Lung (tissue), 13 donors: ENCODE results near the gene TCTN1. TPM values are rescaled to one million over a fixed set of nuclear protein-coding genes. Genes with fewer than 3 reads are reported as not detected.

Source experiments
- ATAC-seq: fragments of 200-7000 bp; cut with Tn5 transposase; one replicate; pipeline ENCODE4 v1.9.1; 2020; ENCODE audit warnings: moderate number of reproducible peaks; ENCODE audit not compliant: insufficient read depth, low FRiP score
- DNase-seq, 3 donors: peaks; one replicate each; pipeline ENCODE4 v3.0.0-alpha.2; 2013 to 2017
- H3K27ac ChIP-seq, 2 donors: one replicate each; pipeline ENCODE4 v1.5.1; 2013; ENCODE audit warnings: mild to moderate bottlenecking in 2 of 2, moderate library complexity in 2 of 2, control low read depth in 1 of 2, inconsistent platforms in 1 of 2, low read depth in 1 of 2, low read length in 1 of 2
- H3K27me3 ChIP-seq, 3 donors: one replicate each; pipeline ENCODE4 v1.5.1; 2013; ENCODE audit warnings: low read length in 2 of 3; ENCODE audit not compliant: control insufficient read depth in 3 of 3, insufficient read depth in 3 of 3
- H3K36me3 ChIP-seq, 4 donors: one replicate each; pipeline ENCODE4 v1.5.1; 2013; ENCODE audit warnings: low read length in 4 of 4, mild to moderate bottlenecking in 1 of 4, moderate library complexity in 1 of 4; ENCODE audit not compliant: control insufficient read depth in 4 of 4, insufficient read depth in 4 of 4
- H3K4me1 ChIP-seq, 5 donors: one replicate each; pipeline ENCODE4 v1.5.1; 2013; ENCODE audit warnings: low read length in 5 of 5, mild to moderate bottlenecking in 2 of 5, moderate library complexity in 1 of 5; ENCODE audit not compliant: control insufficient read depth in 5 of 5, insufficient read depth in 5 of 5
- H3K4me3 ChIP-seq: one replicate; pipeline ENCODE4 v1.5.1; 2013; ENCODE audit warnings: mild to moderate bottlenecking, control low read depth, moderate library complexity
- H3K9ac ChIP-seq, 2 donors: one replicate each; pipeline ENCODE4 v1.5.1; 2013; ENCODE audit warnings: low read length in 2 of 2, control low read depth in 1 of 2; ENCODE audit not compliant: insufficient read depth in 1 of 2
- H3K9me3 ChIP-seq, 4 donors: one replicate each; pipeline ENCODE4 v1.5.1; 2013; ENCODE audit warnings: low read length in 3 of 4, mild to moderate bottlenecking in 1 of 4, moderate library complexity in 1 of 4; ENCODE audit not compliant: control insufficient read depth in 4 of 4, insufficient read depth in 3 of 4
- WGBS, 2 donors: extraction: QIAGEN DNeasy Blood & Tissue Kit; methylation state at CpG; one replicate each; pipeline ENCODE4 v1.1.7; 2013; 5-methylcytosine and 5-hydroxymethylcytosine counted together
- polyA plus RNA-seq, 2 donors: library from polyadenylated mRNA; stranded (reverse); fragments of 200-250 nt; gene quantifications; one replicate each; pipeline ENCODE4 v1.2.1, GENCODE V29; 2013
- small RNA-seq: library from RNA; depleted of rRNA; stranded (forward); fragments of <200 nt; gene quantifications from one replicate; pipeline ENCODE3, GENCODE V24; 2014; ENCODE audit warnings: low replicate concordance
- total RNA-seq, 2 donors: library from RNA; depleted of rRNA in 1 of 2; stranded (reverse); fragments of >200 nt in 1 of 2; gene quantifications; one replicate each; pipeline ENCODE4 v1.2.1, GENCODE V29; 2014 to 2021
- TF ChIP-seq, protein P1 (sequence below): IDR thresholded peaks from 2 replicates; pipeline ENCODE4 v1.5.1; 2012; ENCODE audit warnings: mild to moderate bottlenecking; ENCODE audit errors: control extremely low read depth, extremely low read depth
- donor health status: control.
- donor health status: control.
- donor health status: Bipolar disorder and iron deficiency.
- donor health status: healthy.
- donor health status: DM: yes; HTN: yes; CAD: no.

The TCTN1 gene
- total and polyA plus RNA-seq, 4 donors = 22.0 to 79.2 (median 44.2) TPM

DNA sequence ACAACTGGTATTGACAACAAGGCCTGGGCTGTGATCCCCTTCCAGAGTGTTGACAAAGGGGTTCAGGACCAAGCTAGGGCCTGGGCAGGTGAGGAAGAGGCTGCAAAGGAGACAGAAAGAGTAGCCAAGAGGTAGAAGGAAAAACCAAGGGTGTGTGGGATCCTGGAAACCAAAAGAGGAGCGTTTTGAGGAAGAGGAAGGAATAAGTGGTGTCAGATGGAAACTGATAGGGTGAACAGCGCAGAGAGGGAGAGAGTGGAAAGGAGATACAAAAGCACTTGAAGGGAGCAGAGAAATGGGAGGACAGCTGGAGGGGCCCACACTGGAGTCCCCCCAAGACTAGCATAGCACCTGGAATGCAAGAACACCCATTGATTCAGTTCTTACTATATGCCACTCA lies 83.3 kb downstream of the TCTN1 start:
- H3K27ac ChIP-seq = no peak overlapping the region
- H3K4me1 ChIP-seq = peaks cover 0 to 30% (median 6%) of the 10 kb centered on the region in 5 donors
- H3K4me3 ChIP-seq = no peak overlapping the region
- no peak overlapping the region for H3K9ac ChIP-seq
- no peaks in the 10 kb centered on the region for H3K36me3 ChIP-seq
- H3K27me3 ChIP-seq = no peaks in the 10 kb centered on the region
- TF ChIP-seq, protein P1, sequence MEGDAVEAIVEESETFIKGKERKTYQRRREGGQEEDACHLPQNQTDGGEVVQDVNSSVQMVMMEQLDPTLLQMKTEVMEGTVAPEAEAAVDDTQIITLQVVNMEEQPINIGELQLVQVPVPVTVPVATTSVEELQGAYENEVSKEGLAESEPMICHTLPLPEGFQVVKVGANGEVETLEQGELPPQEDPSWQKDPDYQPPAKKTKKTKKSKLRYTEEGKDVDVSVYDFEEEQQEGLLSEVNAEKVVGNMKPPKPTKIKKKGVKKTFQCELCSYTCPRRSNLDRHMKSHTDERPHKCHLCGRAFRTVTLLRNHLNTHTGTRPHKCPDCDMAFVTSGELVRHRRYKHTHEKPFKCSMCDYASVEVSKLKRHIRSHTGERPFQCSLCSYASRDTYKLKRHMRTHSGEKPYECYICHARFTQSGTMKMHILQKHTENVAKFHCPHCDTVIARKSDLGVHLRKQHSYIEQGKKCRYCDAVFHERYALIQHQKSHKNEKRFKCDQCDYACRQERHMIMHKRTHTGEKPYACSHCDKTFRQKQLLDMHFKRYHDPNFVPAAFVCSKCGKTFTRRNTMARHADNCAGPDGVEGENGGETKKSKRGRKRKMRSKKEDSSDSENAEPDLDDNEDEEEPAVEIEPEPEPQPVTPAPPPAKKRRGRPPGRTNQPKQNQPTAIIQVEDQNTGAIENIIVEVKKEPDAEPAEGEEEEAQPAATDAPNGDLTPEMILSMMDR = no peak
- DNase-seq (no peak), ATAC-seq (no peak)
- WGBS, 2 donors = 52 to 69% methylated on average over 2 of the region's 2 CpGs
- H3K9me3 ChIP-seq = no peaks in the 10 kb centered on the region

DNA sequence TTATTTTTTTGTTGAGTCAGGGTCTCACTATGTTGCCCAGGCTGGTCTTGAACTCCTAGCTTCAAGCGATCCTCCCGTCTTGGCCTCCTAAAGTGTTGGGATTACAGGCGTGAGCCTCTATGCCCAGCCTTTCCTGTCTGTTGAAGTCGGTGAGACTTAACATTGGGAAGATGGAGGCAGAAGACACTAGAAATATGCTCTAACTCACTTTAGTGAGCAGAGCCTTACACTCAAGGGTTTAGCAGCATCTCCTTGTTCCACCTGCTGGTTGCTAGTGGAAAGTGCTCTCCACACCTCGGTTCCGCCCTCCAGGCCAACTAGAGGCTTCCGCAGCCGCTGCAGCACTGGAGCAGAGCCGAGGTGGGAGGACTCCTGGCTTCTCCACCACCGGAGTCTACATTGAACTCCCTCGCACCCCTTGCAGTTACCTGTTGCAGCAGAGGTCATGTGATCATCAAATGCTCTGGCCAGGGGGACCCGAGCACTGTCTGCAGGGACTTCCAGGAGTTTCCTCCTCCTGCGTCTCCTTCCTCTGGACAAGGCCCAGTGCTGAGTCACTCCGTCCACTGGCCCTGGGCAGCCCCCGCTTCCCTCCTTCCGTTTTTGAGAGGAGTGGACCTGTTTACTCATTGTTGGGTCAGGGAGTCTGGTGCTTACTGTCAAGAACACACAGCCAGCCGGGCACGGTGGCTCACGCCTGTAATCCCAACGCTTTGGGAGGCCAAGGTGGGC lies 84.4 kb downstream of the TCTN1 start:
- ATAC-seq (peak; percentile 77), DNase-seq (peak; percentile 58 to 68 (median 62))
- Histone ChIP-seq H3K27ac (peak overlapping the region in 1 of 2 donors; percentile 20), H3K27me3 (no peaks in the 10 kb centered on the region), H3K9ac (no peak overlapping the region), H3K9me3 (no peaks in the 10 kb centered on the region), H3K36me3 (no peaks in the 10 kb centered on the region), H3K4me1 (peaks cover 0 to 29% (median 6%) of the 10 kb centered on the region in 5 donors), H3K4me3 (no peak overlapping the region)
- TF ChIP-seq, protein P1 = peak; percentile 57
- WGBS, 2 donors = 26% methylated on average over 20 of the region's 20 CpGs

Small RNA genes within 50 kb of the gene (small RNA-seq; reads per million reads assigned to genes)
- not detected for gene RN7SL387P

Other genes with a start within 250 kb of the TCTN1 start
- 10 to 100 TPM; 42.6 to 49.9 TPM for gene ANAPC7, start 210.4 kb upstream of the TCTN1 start, total RNA-seq
- gene ANAPC7, start 210.4 kb upstream of the TCTN1 start, polyA plus RNA-seq = 10 to 100 TPM; 27.3 to 41.2 TPM
- gene ARPC3, start 163.8 kb upstream of the TCTN1 start, total RNA-seq = 100 to 1,000 TPM; 179 to 195 TPM
- 100 to 1,000 TPM; 491 to 514 TPM for gene ARPC3, start 163.8 kb upstream of the TCTN1 start, polyA plus RNA-seq
- 10 to 100 TPM; 20.4 to 24.4 TPM for gene GPN3, start 145.9 kb upstream of the TCTN1 start, total RNA-seq
- 10 to 100 TPM; 23.7 to 26.9 TPM for gene GPN3, start 145.9 kb upstream of the TCTN1 start, polyA plus RNA-seq
- gene FAM216A, start 145.3 kb upstream of the TCTN1 start, total RNA-seq = 1 to 10 TPM; 2.9 to 6.3 TPM
- gene FAM216A, start 145.3 kb upstream of the TCTN1 start, polyA plus RNA-seq = 1 to 10 TPM; 4.0 to 6.4 TPM
- 100 to 1,000 TPM in 1 of 2 donors, 10 to 100 TPM in 1; 73.7 to 104 TPM for gene VPS29, start 112.0 kb upstream of the TCTN1 start, total RNA-seq
- 100 to 1,000 TPM; 165 to 177 TPM for gene VPS29, start 112.0 kb upstream of the TCTN1 start, polyA plus RNA-seq
- gene RAD9B, start 111.8 kb upstream of the TCTN1 start, total RNA-seq = 1 to 10 TPM in 1 of 2 donors, under 1 TPM in 1; 0.77 to 1.5 TPM
- gene RAD9B, start 111.8 kb upstream of the TCTN1 start, polyA plus RNA-seq = under 1 TPM; 0.12 to 0.46 TPM
- gene PPTC7, start 30.8 kb upstream of the TCTN1 start, total RNA-seq = 10 to 100 TPM; 23.3 to 23.4 TPM
- 10 to 100 TPM in 1 of 2 donors, 1 to 10 TPM in 1; 7.1 to 15.3 TPM for gene PPTC7, start 30.8 kb upstream of the TCTN1 start, polyA plus RNA-seq
- gene HVCN1, start 75.0 kb downstream of the TCTN1 start, total RNA-seq = 10 to 100 TPM in 1 of 2 donors, 1 to 10 TPM in 1; 9.2 to 12.4 TPM
- 10 to 100 TPM in 1 of 2 donors, 1 to 10 TPM in 1; 9.1 to 16.7 TPM for gene HVCN1, start 75.0 kb downstream of the TCTN1 start, polyA plus RNA-seq
- gene PPP1CC, start 128.8 kb downstream of the TCTN1 start, total RNA-seq = 100 to 1,000 TPM in 1 of 2 donors, 10 to 100 TPM in 1; 84.5 to 124 TPM
- gene PPP1CC, start 128.8 kb downstream of the TCTN1 start, polyA plus RNA-seq = 10 to 100 TPM; 56.2 to 60.2 TPM
- gene CCDC63, start 232.9 kb downstream of the TCTN1 start, total RNA-seq = not detected
- not detected for gene CCDC63, start 232.9 kb downstream of the TCTN1 start, polyA plus RNA-seq